SK-N-MC (cell line): ENCODE data around the gene PCBP3.

Experiments used
- EZH2 ChIP-seq: fragments of 200-600 bp; sonication (generic); IDR thresholded peaks from one replicate; pipeline ENCODE4 v1.6.1; 2017; ENCODE audit warnings: antibody characterized with exemption
- FOXP2 ChIP-seq: optimal IDR thresholded peaks from 2 replicates; pipeline ENCODE3; 2011; ENCODE audit warnings: mild to moderate bottlenecking, moderate library complexity; ENCODE audit not compliant: insufficient read depth; ENCODE audit errors: extremely low read length, control extremely low read depth
- POLR2AphosphoS5 ChIP-seq: IDR thresholded peaks from 2 replicates; pipeline ENCODE4 v1.6.1; 2012; ENCODE audit warnings: mild to moderate bottlenecking, low read depth, low read length, borderline replicate concordance

DNA sequence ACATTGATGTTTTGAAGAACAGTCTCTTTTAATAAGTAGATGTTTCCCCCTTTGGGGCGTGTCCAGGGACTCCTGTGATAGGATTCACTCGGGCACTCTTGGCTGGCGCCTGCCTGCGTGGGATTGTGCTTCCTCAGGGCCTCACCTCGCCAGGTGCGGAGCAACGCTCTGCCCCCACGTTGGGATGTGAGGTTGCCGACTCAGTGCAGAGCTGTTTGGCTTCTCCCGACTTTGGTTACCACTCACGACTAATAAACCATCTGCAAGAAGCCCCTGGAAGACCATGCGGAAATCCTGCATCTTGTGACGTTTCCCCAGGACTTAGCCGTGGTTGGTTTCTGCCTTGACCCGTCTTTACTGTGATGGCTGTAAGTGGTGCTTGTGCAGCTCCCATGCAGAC is 106.4 kb downstream of the PCBP3 start:
- TF ChIP-seq POLR2AphosphoS5 (no peak), EZH2 (no peak), FOXP2 (no peak)
